ENCODE results near the gene OR1M1. TPM values are rescaled to one million over a fixed set of nuclear protein-coding genes. Genes with fewer than 3 reads are reported as not detected.
"Not testable (repeated sequence)": the region's sequence is repeated elsewhere in the genome, so short reads cannot be mapped to it uniquely, and the experiment has no call there.

The OR1M1 gene
- total RNA-seq, 4 donors from 2014 or later = not detected

DNA sequence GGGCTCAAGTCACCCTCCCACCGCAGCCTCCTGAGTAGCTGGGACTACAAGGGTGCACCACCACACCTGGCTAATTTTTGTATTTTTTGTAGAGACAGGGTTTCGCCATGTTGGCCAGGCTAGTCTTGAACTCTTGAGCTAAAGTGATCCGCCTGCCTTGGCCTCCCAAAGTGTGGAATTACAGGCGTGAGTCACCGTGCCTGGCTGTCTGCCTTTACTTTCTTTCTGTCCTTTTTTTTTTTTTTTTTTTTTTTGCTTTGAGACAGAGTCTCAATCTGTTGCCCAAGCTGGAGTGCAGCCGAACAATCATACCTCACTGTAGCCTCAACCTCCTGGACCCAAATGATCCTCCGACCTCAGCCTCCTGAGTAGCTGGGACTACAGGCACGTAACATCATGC lies 25.0 kb upstream of the OR1M1 start:
- no peak overlapping the region for H3K27ac ChIP-seq
- no peaks in the 10 kb centered on the region for H3K4me1 ChIP-seq
- WGBS, 2 donors (ENCODE audit: low coverage in 1 of 2) = 62 to 90% methylated on average over 5 to 6 of the region's 8 CpGs
- no peaks in the 10 kb centered on the region for H3K27me3 ChIP-seq
- no peaks in the 10 kb centered on the region for H3K36me3 ChIP-seq
- no peak for ATAC-seq
- H3K9me3 ChIP-seq = no peaks in the 10 kb centered on the region
- TF ChIP-seq POLR2AphosphoS5 (IDR thresholded peaks at IDR 0.05) (no peak), EP300 (IDR thresholded peaks at IDR 0.05) (no peak), POLR2A (IDR thresholded peaks at IDR 0.05) (no peak)
- TF ChIP-seq, protein P1, sequence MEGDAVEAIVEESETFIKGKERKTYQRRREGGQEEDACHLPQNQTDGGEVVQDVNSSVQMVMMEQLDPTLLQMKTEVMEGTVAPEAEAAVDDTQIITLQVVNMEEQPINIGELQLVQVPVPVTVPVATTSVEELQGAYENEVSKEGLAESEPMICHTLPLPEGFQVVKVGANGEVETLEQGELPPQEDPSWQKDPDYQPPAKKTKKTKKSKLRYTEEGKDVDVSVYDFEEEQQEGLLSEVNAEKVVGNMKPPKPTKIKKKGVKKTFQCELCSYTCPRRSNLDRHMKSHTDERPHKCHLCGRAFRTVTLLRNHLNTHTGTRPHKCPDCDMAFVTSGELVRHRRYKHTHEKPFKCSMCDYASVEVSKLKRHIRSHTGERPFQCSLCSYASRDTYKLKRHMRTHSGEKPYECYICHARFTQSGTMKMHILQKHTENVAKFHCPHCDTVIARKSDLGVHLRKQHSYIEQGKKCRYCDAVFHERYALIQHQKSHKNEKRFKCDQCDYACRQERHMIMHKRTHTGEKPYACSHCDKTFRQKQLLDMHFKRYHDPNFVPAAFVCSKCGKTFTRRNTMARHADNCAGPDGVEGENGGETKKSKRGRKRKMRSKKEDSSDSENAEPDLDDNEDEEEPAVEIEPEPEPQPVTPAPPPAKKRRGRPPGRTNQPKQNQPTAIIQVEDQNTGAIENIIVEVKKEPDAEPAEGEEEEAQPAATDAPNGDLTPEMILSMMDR (IDR thresholded peaks at IDR 0.05) = no peak
- no peak overlapping the region for H3K4me3 ChIP-seq

DNA sequence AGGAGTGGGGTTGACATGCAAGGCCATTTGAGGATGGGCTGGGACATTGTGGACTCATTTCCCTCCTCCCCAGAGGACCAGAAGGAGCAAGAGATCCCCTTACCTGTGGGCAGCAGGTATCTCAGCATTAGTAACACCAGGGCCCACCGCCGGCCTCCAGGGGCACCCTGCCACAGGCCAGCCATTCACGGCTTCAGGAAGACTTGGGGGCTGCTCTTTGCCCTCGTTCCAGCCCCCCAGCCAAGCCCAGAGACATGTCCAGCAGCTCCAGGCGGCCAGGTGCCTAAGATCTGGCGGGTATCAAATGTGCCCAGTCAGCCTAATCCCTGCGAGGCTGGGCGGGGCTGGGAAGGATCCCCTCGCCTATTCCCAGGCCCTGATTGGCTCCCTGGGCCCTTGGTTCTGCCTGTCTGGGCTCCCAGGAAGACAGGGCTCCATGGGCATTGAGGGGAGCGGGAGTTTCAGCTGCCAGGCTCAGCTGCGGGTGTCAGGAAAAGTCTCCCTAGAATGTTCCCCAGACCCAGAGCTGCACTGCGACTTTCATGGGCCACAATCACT lies 21.3 kb upstream of the OR1M1 start:
- ATAC-seq = no peak
- H3K27ac ChIP-seq = no peak overlapping the region
- no peaks in the 10 kb centered on the region for H3K27me3 ChIP-seq
- no peaks in the 10 kb centered on the region for H3K36me3 ChIP-seq
- 67 to 80% methylated on average over 1 to 2 of the region's 12 CpGs for WGBS, 2 donors (ENCODE audit: low coverage in 1 of 2)
- no peak overlapping the region for H3K4me3 ChIP-seq
- TF ChIP-seq EP300 (IDR thresholded peaks at IDR 0.05) (no peak), POLR2A (IDR thresholded peaks at IDR 0.05) (no peak), POLR2AphosphoS5 (IDR thresholded peaks at IDR 0.05) (no peak)
- TF ChIP-seq, protein P1 (IDR thresholded peaks at IDR 0.05) = no peak
- H3K9me3 ChIP-seq = no peaks in the 10 kb centered on the region
- H3K4me1 ChIP-seq = no peaks in the 10 kb centered on the region

DNA sequence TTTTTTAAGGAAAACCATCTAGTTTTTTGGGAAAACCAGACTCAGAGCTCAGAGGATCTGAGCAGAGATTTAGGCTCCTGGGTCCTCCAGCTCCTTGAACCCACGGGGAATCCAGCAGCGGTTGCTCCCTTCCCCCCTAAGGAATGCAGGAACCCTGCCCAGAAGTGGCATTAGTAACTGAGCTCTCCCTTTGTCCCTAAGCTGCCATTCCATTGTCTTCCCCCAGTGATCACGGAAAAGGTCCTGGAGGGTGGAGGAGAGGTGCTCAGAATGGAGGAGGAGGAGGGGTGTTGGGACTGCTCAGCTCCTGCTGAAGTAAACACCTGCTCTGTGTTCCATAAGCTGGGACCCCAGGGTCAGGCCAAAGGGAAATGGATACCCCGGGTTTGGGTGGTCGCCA lies 16.8 kb upstream of the OR1M1 start:
- Histone ChIP-seq H3K9me3 (no peaks in the 10 kb centered on the region), H3K4me1 (peaks cover 0 to 3% (median under 1%) of the 10 kb centered on the region in 3 donors), H3K36me3 (no peaks in the 10 kb centered on the region), H3K27ac (no peak overlapping the region), H3K4me3 (no peak overlapping the region), H3K27me3 (no peaks in the 10 kb centered on the region)
- ATAC-seq = no peak
- WGBS, 2 donors (ENCODE audit: low coverage in 1 of 2) = 32 to 41% methylated on average over 3 to 5 of the region's 5 CpGs
- TF ChIP-seq EP300 (IDR thresholded peaks at IDR 0.05) (no peak), POLR2AphosphoS5 (IDR thresholded peaks at IDR 0.05) (no peak), POLR2A (IDR thresholded peaks at IDR 0.05) (no peak)
- TF ChIP-seq, protein P1 (IDR thresholded peaks at IDR 0.05) = no peak

DNA sequence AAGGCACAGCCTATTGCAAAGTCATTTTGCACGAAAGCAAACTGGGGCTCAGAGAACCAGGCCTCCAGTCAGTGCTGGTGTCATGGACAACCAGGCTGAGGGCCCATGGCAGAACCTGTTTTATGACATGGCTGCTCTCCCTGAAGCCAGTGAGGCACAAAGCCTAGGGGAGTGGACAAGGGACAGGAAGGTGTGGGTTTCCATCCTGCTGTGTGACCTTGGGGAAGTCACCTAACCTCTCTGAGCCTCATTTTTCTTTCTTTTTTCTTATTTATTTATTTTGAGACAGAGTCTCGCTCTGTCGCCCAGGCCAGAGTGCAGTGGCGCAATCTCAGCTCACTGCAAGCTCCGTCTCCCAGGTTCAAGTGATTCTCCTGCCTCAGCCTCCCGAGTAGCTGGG lies 15.1 kb upstream of the OR1M1 start:
- not testable (repeated sequence) for H3K27ac ChIP-seq, H3K36me3 ChIP-seq, H3K9me3 ChIP-seq, H3K27me3 ChIP-seq, ATAC-seq, H3K4me3 ChIP-seq
- peaks cover 0 to 14% (median 4%) of the 10 kb centered on the region in 3 donors for H3K4me1 ChIP-seq
- 97% methylated on average over 6 of the region's 6 CpGs; no CpG with 5 or more reads in 1 of the 2 donors for WGBS, 2 donors (ENCODE audit: low coverage in 1 of 2)

DNA sequence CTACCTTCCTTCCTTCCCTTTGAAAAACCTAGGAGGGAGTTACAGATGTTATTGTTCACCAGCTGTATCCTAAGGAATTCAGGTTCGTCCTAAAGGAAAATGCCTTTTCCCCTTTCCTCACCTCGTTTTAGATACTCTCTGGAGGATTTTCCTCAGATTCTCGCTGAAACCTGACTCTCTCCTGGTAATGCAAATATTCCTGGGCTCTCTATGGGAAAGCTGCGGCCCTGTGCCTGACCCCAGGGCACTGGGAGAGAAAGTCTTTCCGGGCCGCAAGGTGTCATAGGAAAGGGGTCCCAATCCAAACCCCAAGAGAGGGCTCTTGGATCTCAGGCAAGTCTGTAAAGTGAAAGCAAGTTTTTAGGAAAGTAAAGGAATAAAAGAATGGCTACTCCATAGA lies 13.1 kb upstream of the OR1M1 start:
- Histone ChIP-seq H3K4me3 (no peak overlapping the region), H3K27me3 (no peaks in the 10 kb centered on the region), H3K27ac (no peak overlapping the region), H3K4me1 (peaks cover 0 to 14% (median 4%) of the 10 kb centered on the region in 3 donors), H3K36me3 (no peaks in the 10 kb centered on the region), H3K9me3 (no peaks in the 10 kb centered on the region)
- WGBS, 2 donors (ENCODE audit: low coverage in 1 of 2) = 66 to 69% methylated on average over 2 to 4 of the region's 6 CpGs
- ATAC-seq = no peak
- TF ChIP-seq, protein P1 (IDR thresholded peaks at IDR 0.05) = no peak
- no peak for TF ChIP-seq POLR2AphosphoS5 (IDR thresholded peaks at IDR 0.05)
- TF ChIP-seq POLR2A (IDR thresholded peaks at IDR 0.05) = no peak
- no peak for TF ChIP-seq EP300 (IDR thresholded peaks at IDR 0.05)

Data from gastroesophageal sphincter (tissue), 4 donors.